HCT116 (cell line): Measurements from ENCODE around the gene ADGRG6. TPM values are rescaled to one million over a fixed set of nuclear protein-coding genes. Genes with fewer than 3 reads are reported as not detected.

Experiments
- ATAC-seq: fragments of 200-7000 bp; cut with Tn5 transposase; 2 replicates; pipeline ENCODE4 v1.9.1; 2020; ENCODE audit warnings: mild to moderate bottlenecking, moderate library complexity
- BruUV-seq: library from RNA; stranded (reverse); fragments of 400-500 nt; replicated peaks from 2 replicates; lab custom pipeline; 2021; lab: Mats Ljungman, UMichigan
- CTCF ChIA-PET: fragments of 300-600 bp; sonication (Branson Sonifier 250); formaldehyde crosslinking; loops from one replicate; lab custom pipeline; 2021; ENCODE audit warnings: antibody characterized with exemption; lab: Charles Lee
- POLR2A ChIA-PET: fragments of 300-600, 350-600 bp; sonication (Branson Sonifier 250); formaldehyde crosslinking; loops from one replicate; lab custom pipeline; 2021; ENCODE audit warnings: antibody characterized with exemption; lab: Charles Lee
- RAD21 ChIA-PET, 2 experiments: fragments of 300-600 bp; sonication (Branson Sonifier 250); formaldehyde crosslinking; loops; one replicate each; lab custom pipeline; 2023; ENCODE audit warnings: low total read pairs in 2 of 2; ENCODE audit not compliant: uncharacterized antibody in 2 of 2, unreplicated experiment in 2 of 2, low non-redundant PET in 1 of 2; lab: Charles Lee
- DNase-seq: peaks from one replicate; pipeline ENCODE4 v3.0.0-alpha.2; 2010; ENCODE audit warnings: low read depth, low spot score
- H2AFZ ChIP-seq: fragments of 200-600 bp; shearing (Covaris generic), sonication (generic); 2 replicates; pipeline ENCODE4 v1.6.1; 2017; ENCODE audit warnings: low read depth, mixed run types, mixed read lengths, antibody characterized with exemption, low read length; ENCODE audit not compliant: poor library complexity, severe bottlenecking
- H3K27ac ChIP-seq: 2 replicates; pipeline ENCODE4 v1.5.1; 2012; ENCODE audit warnings: low read depth, low read length
- H3K27me3 ChIP-seq: fragments of 200-600 bp; sonication (generic); 2 replicates; pipeline ENCODE4 v1.6.1; 2016; ENCODE audit warnings: mixed run types, low read length, mixed read lengths; ENCODE audit not compliant: insufficient read depth
- H3K36me3 ChIP-seq, 2 experiments: fragments of 200-500 bp in 1 of 2; fragments of 200-600 bp in 1 of 2; sonication (Bioruptor generic) in 1 of 2; sonication (generic) in 1 of 2; 2 replicates each; pipeline versions ENCODE4 v1.5.1 to v1.6.1; 2014 to 2016; ENCODE audit warnings: low read length in 2 of 2, inconsistent platforms in 1 of 2, mixed read lengths in 1 of 2, mixed run types in 1 of 2; ENCODE audit not compliant: insufficient read depth in 2 of 2, control insufficient read depth in 1 of 2
- H3K4me1 ChIP-seq, 2 experiments: fragments of 200-600 bp in 1 of 2; sonication (generic) in 1 of 2; 2 replicates each; pipeline versions ENCODE4 v1.5.1 to v1.6.1; 2012 to 2017; ENCODE audit warnings: low read length in 2 of 2, inconsistent platforms in 1 of 2, mild to moderate bottlenecking in 1 of 2, mixed read lengths in 1 of 2, mixed run types in 1 of 2, moderate library complexity in 1 of 2; ENCODE audit not compliant: insufficient read depth in 2 of 2, control insufficient read depth in 1 of 2
- H3K4me2 ChIP-seq: fragments of 200-600 bp; sonication (generic); 2 replicates; pipeline ENCODE4 v1.6.1; 2017; ENCODE audit warnings: mixed run types, low read length, mixed read lengths
- H3K4me3 ChIP-seq, 2 experiments: fragments of 200-600 bp in 1 of 2; sonication (generic) in 1 of 2; replicated peaks in 1 of 2; 2 replicates each; pipeline ENCODE4 v1.5.1; 2011 to 2016; ENCODE audit warnings: low read length in 2 of 2, control low read depth in 1 of 2, low read depth in 1 of 2, mild to moderate bottlenecking in 1 of 2, mixed read lengths in 1 of 2, mixed run types in 1 of 2
- H3K79me2 ChIP-seq: fragments of 200-600 bp; sonication (generic); 2 replicates; pipeline ENCODE4 v1.6.1; 2017; ENCODE audit warnings: mild to moderate bottlenecking, mixed run types, low read length, moderate library complexity, mixed read lengths; ENCODE audit not compliant: insufficient read depth
- H3K9ac ChIP-seq: fragments of 200-600 bp; sonication (generic); 2 replicates; pipeline ENCODE4 v1.6.1; 2016; ENCODE audit warnings: low read length, mixed read lengths
- H3K9me2 ChIP-seq: fragments of 200-600 bp; sonication (generic), shearing (Covaris generic); 2 replicates; pipeline ENCODE4 v1.6.1; 2017; ENCODE audit warnings: mixed run types, mild to moderate bottlenecking, moderate library complexity; ENCODE audit not compliant: insufficient read depth
- H3K9me3 ChIP-seq, 2 experiments: fragments of 200-500 bp in 1 of 2; fragments of 200-600 bp in 1 of 2; sonication (Bioruptor generic) in 1 of 2; sonication (generic) in 1 of 2; 2 replicates each; pipeline ENCODE4 v1.6.1; 2014 to 2017; ENCODE audit warnings: low read length in 2 of 2, mixed read lengths in 2 of 2, inconsistent platforms in 1 of 2, low read depth in 1 of 2, mild to moderate bottlenecking in 1 of 2, mixed run types in 1 of 2, moderate library complexity in 1 of 2; ENCODE audit not compliant: control insufficient read depth in 1 of 2, insufficient read depth in 1 of 2
- H4K20me1 ChIP-seq: fragments of 200-600 bp; sonication (generic), shearing (Covaris generic); 2 replicates; pipeline ENCODE4 v1.6.1; 2017; ENCODE audit warnings: mixed run types, mild to moderate bottlenecking, moderate library complexity; ENCODE audit not compliant: insufficient read depth
- EGR1 ChIP-seq: IDR thresholded peaks from 2 replicates; pipeline ENCODE4 v1.6.1; 2012; ENCODE audit warnings: low read depth
- ELF1 ChIP-seq: IDR thresholded peaks from 2 replicates; pipeline ENCODE4 v1.6.1; 2012; ENCODE audit warnings: low read depth, borderline replicate concordance
- EZH2phosphoT487 ChIP-seq: fragments of 200-600 bp; IDR thresholded peaks from 2 replicates; pipeline ENCODE4 v1.6.1; 2018; ENCODE audit warnings: antibody characterized with exemption, borderline replicate concordance
- JUND ChIP-seq: IDR thresholded peaks from 2 replicates; pipeline ENCODE4 v1.6.1; 2012
- POLR2AphosphoS5 ChIP-seq: IDR thresholded peaks from 2 replicates; pipeline ENCODE4 v1.6.1; 2011; ENCODE audit warnings: mild to moderate bottlenecking, low read depth, low read length, moderate library complexity
- SP1 ChIP-seq: IDR thresholded peaks from 2 replicates; pipeline ENCODE4 v1.6.1; 2012; ENCODE audit warnings: low read depth
- SRF ChIP-seq: IDR thresholded peaks from 2 replicates; pipeline ENCODE4 v1.6.1; 2012; ENCODE audit warnings: low read depth
- TCF7L2 ChIP-seq: IDR thresholded peaks from 2 replicates; pipeline ENCODE4 v1.7.0; 2011; ENCODE audit warnings: borderline replicate concordance, inconsistent platforms; ENCODE audit not compliant: insufficient read depth, insufficient read length; ENCODE audit errors: extremely low read depth
- ZFX ChIP-seq: fragments of 450-650 bp; IDR thresholded peaks from 2 replicates; pipeline ENCODE4 v1.6.1; 2017
- ZNF274 ChIP-seq: fragments of 200-500 bp; sonication (Bioruptor generic); IDR thresholded peaks from 2 replicates; pipeline ENCODE4 v1.6.1; 2014; ENCODE audit warnings: mild to moderate bottlenecking, low read depth, low read length, inconsistent platforms
- intact Hi-C: fragments of 100-400 bp; cut with micrococcal nuclease; formaldehyde crosslinking; loops from 2 replicates; pipeline ENCODE4 v1.10.0; 2022
- total RNA-seq: library from RNA; stranded (reverse); gene quantifications from one replicate; pipeline ENCODE4 v1.2.1, GENCODE V29; 2021; ENCODE audit not compliant: unreplicated experiment
- TF ChIP-seq, protein P1 (sequence below): IDR thresholded peaks from 2 replicates; pipeline ENCODE4 v1.6.1; 2012; ENCODE audit warnings: low read depth
- TF ChIP-seq, protein P2 (sequence below): IDR thresholded peaks from 2 replicates; pipeline ENCODE4 v1.6.1; 2011; ENCODE audit warnings: mild to moderate bottlenecking, low read length, moderate library complexity; ENCODE audit not compliant: insufficient replicate concordance; ENCODE audit errors: extremely low read depth

Gene ADGRG6
- total RNA-seq, 1 experiment from 2014 or later: 67.9 TPM

DNA sequence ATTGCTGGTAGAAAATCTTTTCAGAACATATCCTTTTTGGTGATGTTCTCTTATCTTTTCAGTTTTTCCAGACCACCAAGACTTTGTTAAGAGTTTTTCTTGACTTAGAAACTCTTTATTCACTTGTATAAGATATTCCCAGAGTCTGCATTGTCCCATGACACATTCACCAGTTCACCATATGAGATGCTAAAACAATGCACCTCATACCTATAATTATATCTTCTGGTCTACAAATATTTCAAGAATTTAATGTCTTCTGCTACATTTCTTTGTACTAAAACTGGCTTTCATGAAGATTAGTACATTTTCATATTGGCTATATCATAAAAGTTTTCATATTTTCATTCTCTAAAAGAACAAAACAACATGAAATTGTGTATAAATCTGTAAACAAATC lies 111.3 kb downstream of the ADGRG6 start:
- DNase-seq: no peak
- Histone ChIP-seq H2AFZ (no peak overlapping the region), H3K36me3 (peaks cover 17 to 25% of the 10 kb centered on the region in 2 experiments; a peak in 3 of 4 replicates), H3K9me3 (no peaks in the 10 kb centered on the region), H3K27ac (peak overlapping the region; percentile 64; the same call in 1 of the 2 replicates), H3K4me1 (peaks cover 18 to 25% of the 10 kb centered on the region in 2 experiments), H3K79me2 (no peaks in the 10 kb centered on the region), H3K4me2 (peak overlapping the region; percentile 70), H3K4me3 (peak overlapping the region in 1 of 2 experiments; percentile 30; a peak in 2 of 4 replicates), H3K9ac (peak overlapping the region; percentile 52), H4K20me1 (no peaks in the 10 kb centered on the region), H3K9me2 (no peaks in the 10 kb centered on the region), H3K27me3 (no peaks in the 10 kb centered on the region)
- TF ChIP-seq TCF7L2: no peak
- TF ChIP-seq ELF1: no peak
- TF ChIP-seq POLR2AphosphoS5: no peak
- TF ChIP-seq SP1: no peak
- no peak for TF ChIP-seq ZFX
- TF ChIP-seq JUND: no peak
- TF ChIP-seq, protein P1, sequence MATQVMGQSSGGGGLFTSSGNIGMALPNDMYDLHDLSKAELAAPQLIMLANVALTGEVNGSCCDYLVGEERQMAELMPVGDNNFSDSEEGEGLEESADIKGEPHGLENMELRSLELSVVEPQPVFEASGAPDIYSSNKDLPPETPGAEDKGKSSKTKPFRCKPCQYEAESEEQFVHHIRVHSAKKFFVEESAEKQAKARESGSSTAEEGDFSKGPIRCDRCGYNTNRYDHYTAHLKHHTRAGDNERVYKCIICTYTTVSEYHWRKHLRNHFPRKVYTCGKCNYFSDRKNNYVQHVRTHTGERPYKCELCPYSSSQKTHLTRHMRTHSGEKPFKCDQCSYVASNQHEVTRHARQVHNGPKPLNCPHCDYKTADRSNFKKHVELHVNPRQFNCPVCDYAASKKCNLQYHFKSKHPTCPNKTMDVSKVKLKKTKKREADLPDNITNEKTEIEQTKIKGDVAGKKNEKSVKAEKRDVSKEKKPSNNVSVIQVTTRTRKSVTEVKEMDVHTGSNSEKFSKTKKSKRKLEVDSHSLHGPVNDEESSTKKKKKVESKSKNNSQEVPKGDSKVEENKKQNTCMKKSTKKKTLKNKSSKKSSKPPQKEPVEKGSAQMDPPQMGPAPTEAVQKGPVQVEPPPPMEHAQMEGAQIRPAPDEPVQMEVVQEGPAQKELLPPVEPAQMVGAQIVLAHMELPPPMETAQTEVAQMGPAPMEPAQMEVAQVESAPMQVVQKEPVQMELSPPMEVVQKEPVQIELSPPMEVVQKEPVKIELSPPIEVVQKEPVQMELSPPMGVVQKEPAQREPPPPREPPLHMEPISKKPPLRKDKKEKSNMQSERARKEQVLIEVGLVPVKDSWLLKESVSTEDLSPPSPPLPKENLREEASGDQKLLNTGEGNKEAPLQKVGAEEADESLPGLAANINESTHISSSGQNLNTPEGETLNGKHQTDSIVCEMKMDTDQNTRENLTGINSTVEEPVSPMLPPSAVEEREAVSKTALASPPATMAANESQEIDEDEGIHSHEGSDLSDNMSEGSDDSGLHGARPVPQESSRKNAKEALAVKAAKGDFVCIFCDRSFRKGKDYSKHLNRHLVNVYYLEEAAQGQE: no peak
- TF ChIP-seq, protein P2, sequence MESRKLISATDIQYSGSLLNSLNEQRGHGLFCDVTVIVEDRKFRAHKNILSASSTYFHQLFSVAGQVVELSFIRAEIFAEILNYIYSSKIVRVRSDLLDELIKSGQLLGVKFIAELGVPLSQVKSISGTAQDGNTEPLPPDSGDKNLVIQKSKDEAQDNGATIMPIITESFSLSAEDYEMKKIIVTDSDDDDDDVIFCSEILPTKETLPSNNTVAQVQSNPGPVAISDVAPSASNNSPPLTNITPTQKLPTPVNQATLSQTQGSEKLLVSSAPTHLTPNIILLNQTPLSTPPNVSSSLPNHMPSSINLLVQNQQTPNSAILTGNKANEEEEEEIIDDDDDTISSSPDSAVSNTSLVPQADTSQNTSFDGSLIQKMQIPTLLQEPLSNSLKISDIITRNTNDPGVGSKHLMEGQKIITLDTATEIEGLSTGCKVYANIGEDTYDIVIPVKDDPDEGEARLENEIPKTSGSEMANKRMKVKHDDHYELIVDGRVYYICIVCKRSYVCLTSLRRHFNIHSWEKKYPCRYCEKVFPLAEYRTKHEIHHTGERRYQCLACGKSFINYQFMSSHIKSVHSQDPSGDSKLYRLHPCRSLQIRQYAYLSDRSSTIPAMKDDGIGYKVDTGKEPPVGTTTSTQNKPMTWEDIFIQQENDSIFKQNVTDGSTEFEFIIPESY: no peak
- no peak for TF ChIP-seq EZH2phosphoT487
- TF ChIP-seq ZNF274: no peak
- TF ChIP-seq EGR1: no peak
- no peak for TF ChIP-seq SRF
- ChIA-PET CTCF (no interaction called here), POLR2A (no interaction called here), RAD21 (no interaction called here)
- BruUV-seq: no TSS peak
- peak; percentile 75 for ATAC-seq
- intact Hi-C loops: no loop called here
